ENCODE data around the gene PEDS1. TPM values are rescaled to one million over a fixed set of nuclear protein-coding genes. Genes with fewer than 3 reads are reported as not detected.
"Not testable (repeated sequence)": the region's sequence is repeated elsewhere in the genome, so short reads cannot be mapped to it uniquely, and the experiment has no call there.

PEDS1 gene
- total RNA-seq, 1 experiment from 2014 or later = 26.0 TPM

GRCh38 chr20:50138479-50139393 lies 14.8 kb downstream of the PEDS1 start:
- no TSS peak for BruUV-seq (replicated peaks)
- POLR2A ChIA-PET = interaction anchor here (0.6 to 19.2 kb wide), 11 partner anchors 10 to 345 kb away, joined by 3 to 386 read pairs (median 5); partner anchors contain the start of genes PEDS1 and UBE2V1
- Mint-ChIP-seq H3K27ac (ENCODE audit: low read depth, unreplicated experiment) (peak overlapping the region; percentile 93), H3K4me3 (ENCODE audit: unreplicated experiment) (peak overlapping the region; percentile 35), H3K9me3 (ENCODE audit: unreplicated experiment) (no peaks in the 10 kb centered on the region), H3K27me3 (ENCODE audit: insufficient read depth, unreplicated experiment) (no peaks in the 10 kb centered on the region), H3K4me1 (ENCODE audit: insufficient read depth, unreplicated experiment) (peaks cover 46% of the 10 kb centered on the region), H3K36me3 (ENCODE audit: insufficient read depth, unreplicated experiment) (peaks cover 65% of the 10 kb centered on the region)
- peak; percentile 38 for DNase-seq (ENCODE audit: unreplicated experiment)
- intact Hi-C loops (cut with micrococcal nuclease) = no loop called here
- TF ChIP-seq CTCF (IDR thresholded peaks at IDR 0.05; ENCODE audit: unreplicated experiment) = no peak
- CTCF ChIA-PET = interaction anchor here (0.6 to 9.5 kb wide), 11 partner anchors 11 to 589 kb away, joined by 3 to 129 read pairs (median 4); no protein-coding TSS in a partner anchor

GRCh38 chr20:50138120-50138478 lies 15.4 kb downstream of the PEDS1 start:
- CTCF ChIA-PET = interaction anchor here (1.0 to 9.5 kb wide), 7 partner anchors 11 to 67 kb away, joined by 3 to 129 read pairs (median 5); no protein-coding TSS in a partner anchor
- peak; percentile 42 for DNase-seq (ENCODE audit: unreplicated experiment)
- H3K36me3 Mint-ChIP-seq (ENCODE audit: insufficient read depth, unreplicated experiment) = peaks cover 65% of the 10 kb centered on the region
- no peak overlapping the region for H3K4me3 Mint-ChIP-seq (ENCODE audit: unreplicated experiment)
- H3K4me1 Mint-ChIP-seq (ENCODE audit: insufficient read depth, unreplicated experiment) = peaks cover 42% of the 10 kb centered on the region
- H3K27ac Mint-ChIP-seq (ENCODE audit: low read depth, unreplicated experiment) = peak overlapping the region; percentile 93
- TF ChIP-seq CTCF (IDR thresholded peaks at IDR 0.05; ENCODE audit: unreplicated experiment) = no peak
- no TSS peak for BruUV-seq (replicated peaks)
- H3K9me3 Mint-ChIP-seq (ENCODE audit: unreplicated experiment) = no peaks in the 10 kb centered on the region
- intact Hi-C loops (cut with micrococcal nuclease) = no loop called here
- POLR2A ChIA-PET = interaction anchor here (0.6 to 19.2 kb wide), 8 partner anchors 12 to 346 kb away, joined by 3 to 386 read pairs (median 6); partner anchors contain the start of genes PEDS1 and UBE2V1
- H3K27me3 Mint-ChIP-seq (ENCODE audit: insufficient read depth, unreplicated experiment) = no peaks in the 10 kb centered on the region

GRCh38 chr20:50137702-50138101 lies 15.8 kb downstream of the PEDS1 start:
- CTCF ChIA-PET = interaction anchor here (1.0 to 9.5 kb wide), 7 partner anchors 15 to 66 kb away, joined by 3 to 129 read pairs (median 5); no protein-coding TSS in a partner anchor
- H3K9me3 Mint-ChIP-seq (ENCODE audit: unreplicated experiment); H3K27me3 Mint-ChIP-seq (ENCODE audit: insufficient read depth, unreplicated experiment); BruUV-seq (replicated peaks); H3K4me3 Mint-ChIP-seq (ENCODE audit: unreplicated experiment); intact Hi-C loops (cut with micrococcal nuclease): not testable (repeated sequence)
- H3K36me3 Mint-ChIP-seq (ENCODE audit: insufficient read depth, unreplicated experiment) = peaks cover 68% of the 10 kb centered on the region
- POLR2A ChIA-PET = interaction anchor here (0.6 to 19.2 kb wide), 6 partner anchors 11 to 292 kb away, joined by 3 to 386 read pairs (median 10); partner anchors contain the start of genes PEDS1 and UBE2V1
- peak overlapping the region; percentile 93 for H3K27ac Mint-ChIP-seq (ENCODE audit: low read depth, unreplicated experiment)
- H3K4me1 Mint-ChIP-seq (ENCODE audit: insufficient read depth, unreplicated experiment) = peaks cover 39% of the 10 kb centered on the region
- peak; percentile 91 for DNase-seq (ENCODE audit: unreplicated experiment)

GRCh38 chr20:50136822-50137599 lies 16.5 kb downstream of the PEDS1 start:
- intact Hi-C loops (cut with micrococcal nuclease) = no loop called here
- no TSS peak for BruUV-seq (replicated peaks)
- Mint-ChIP-seq H3K27me3 (ENCODE audit: insufficient read depth, unreplicated experiment) (no peaks in the 10 kb centered on the region), H3K4me3 (ENCODE audit: unreplicated experiment) (no peak overlapping the region), H3K36me3 (ENCODE audit: insufficient read depth, unreplicated experiment) (peaks cover 67% of the 10 kb centered on the region), H3K9me3 (ENCODE audit: unreplicated experiment) (no peaks in the 10 kb centered on the region), H3K27ac (ENCODE audit: low read depth, unreplicated experiment) (peak overlapping the region; percentile 93), H3K4me1 (ENCODE audit: insufficient read depth, unreplicated experiment) (peaks cover 41% of the 10 kb centered on the region)
- ChIA-PET CTCF (interaction anchor here (0.5 to 9.5 kb wide), 7 partner anchors 15 to 376 kb away, joined by 3 to 129 read pairs (median 5); no protein-coding TSS in a partner anchor), POLR2A (interaction anchor here (0.5 to 19.2 kb wide), 6 partner anchors 10 to 593 kb away, joined by 3 to 386 read pairs (median 10); partner anchors contain the start of genes PEDS1 and UBE2V1)
- TF ChIP-seq CTCF (IDR thresholded peaks at IDR 0.05; ENCODE audit: unreplicated experiment) = no peak
- peak; percentile 41 for DNase-seq (ENCODE audit: unreplicated experiment)

- H3K27ac Mint-ChIP-seq (ENCODE audit: low read depth, unreplicated experiment); BruUV-seq (replicated peaks); H3K9me3 Mint-ChIP-seq (ENCODE audit: unreplicated experiment); H3K4me3 Mint-ChIP-seq (ENCODE audit: unreplicated experiment); DNase-seq (ENCODE audit: unreplicated experiment); H3K27me3 Mint-ChIP-seq (ENCODE audit: insufficient read depth, unreplicated experiment); intact Hi-C loops (cut with micrococcal nuclease): not testable (repeated sequence)
- peaks cover 34% of the 10 kb centered on the region for H3K4me1 Mint-ChIP-seq (ENCODE audit: insufficient read depth, unreplicated experiment)
- POLR2A ChIA-PET = interaction anchor here (1.4 to 2.5 kb wide), 4 partner anchors 9 to 21 kb away, joined by 6 to 18 read pairs (median 12); partner anchors contain the start of genes PEDS1 and UBE2V1
- CTCF ChIA-PET = interaction anchor here (1.4 to 2.7 kb wide), 6 partner anchors 10 to 50 kb away, joined by 3 to 28 read pairs (median 8); partner anchors contain the start of genes PEDS1 and UBE2V1
- H3K36me3 Mint-ChIP-seq (ENCODE audit: insufficient read depth, unreplicated experiment) = peaks cover 75% of the 10 kb centered on the region
These were observed 18.4 kb downstream of the PEDS1 start for GRCh38 chr20:50135157-50135556.

All from MCF 10A (cell line).